ENCODE measurements around the gene CATSPER3.

DNA sequence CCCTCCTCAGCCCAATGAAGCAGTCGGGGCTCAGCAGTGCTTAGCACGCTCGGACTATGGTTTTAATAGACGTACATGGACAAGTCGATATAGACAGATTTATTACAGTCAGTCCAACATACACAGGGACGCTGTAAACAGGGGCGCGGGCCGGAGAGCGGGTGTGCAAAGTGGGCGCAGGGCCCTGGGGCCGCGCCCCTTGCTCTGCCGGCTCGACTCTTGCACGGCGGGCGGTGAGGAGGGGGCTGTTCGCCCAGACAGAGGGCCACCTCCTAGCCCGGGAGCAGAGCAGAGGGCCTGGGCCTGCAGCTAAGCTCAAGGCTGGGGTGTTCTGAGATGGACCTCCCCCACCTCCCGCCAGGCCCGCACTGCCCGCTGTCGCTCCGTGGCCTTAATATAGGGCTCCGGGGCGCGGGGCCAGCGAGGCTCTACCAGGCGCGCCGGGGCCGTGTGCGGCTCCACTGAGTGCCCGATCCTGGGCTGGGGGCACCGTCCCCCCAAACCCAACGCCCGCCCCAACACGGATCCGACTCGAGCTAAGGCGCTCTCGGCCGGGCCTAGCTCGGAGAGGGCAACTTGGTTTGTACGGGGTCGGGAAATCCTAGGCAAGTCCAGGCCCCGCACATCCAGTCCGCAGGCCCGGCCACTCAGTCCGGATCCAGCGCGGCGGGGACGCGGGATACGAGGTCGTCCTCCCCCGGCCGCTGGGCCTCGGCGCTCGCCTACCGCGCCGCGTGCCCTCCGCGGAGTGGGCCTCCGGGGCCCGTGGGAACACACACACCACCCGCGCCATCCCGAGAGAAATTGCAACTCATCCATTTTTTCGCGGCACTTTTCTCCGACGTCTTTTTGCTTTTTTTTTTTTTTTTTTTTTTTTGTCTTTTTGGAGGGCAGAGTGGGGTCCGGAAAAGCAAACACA, 60.2 kb downstream of the CATSPER3 start:
- TF ChIP-seq, protein P1, sequence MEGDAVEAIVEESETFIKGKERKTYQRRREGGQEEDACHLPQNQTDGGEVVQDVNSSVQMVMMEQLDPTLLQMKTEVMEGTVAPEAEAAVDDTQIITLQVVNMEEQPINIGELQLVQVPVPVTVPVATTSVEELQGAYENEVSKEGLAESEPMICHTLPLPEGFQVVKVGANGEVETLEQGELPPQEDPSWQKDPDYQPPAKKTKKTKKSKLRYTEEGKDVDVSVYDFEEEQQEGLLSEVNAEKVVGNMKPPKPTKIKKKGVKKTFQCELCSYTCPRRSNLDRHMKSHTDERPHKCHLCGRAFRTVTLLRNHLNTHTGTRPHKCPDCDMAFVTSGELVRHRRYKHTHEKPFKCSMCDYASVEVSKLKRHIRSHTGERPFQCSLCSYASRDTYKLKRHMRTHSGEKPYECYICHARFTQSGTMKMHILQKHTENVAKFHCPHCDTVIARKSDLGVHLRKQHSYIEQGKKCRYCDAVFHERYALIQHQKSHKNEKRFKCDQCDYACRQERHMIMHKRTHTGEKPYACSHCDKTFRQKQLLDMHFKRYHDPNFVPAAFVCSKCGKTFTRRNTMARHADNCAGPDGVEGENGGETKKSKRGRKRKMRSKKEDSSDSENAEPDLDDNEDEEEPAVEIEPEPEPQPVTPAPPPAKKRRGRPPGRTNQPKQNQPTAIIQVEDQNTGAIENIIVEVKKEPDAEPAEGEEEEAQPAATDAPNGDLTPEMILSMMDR (IDR thresholded peaks at IDR 0.05; ENCODE audit: low read length) = no peak
- no peak for TF ChIP-seq EZH2 (optimal IDR thresholded peaks at IDR 0.05; ENCODE audit: low read depth, low read length)

Data from MM.1S (cell line).